ENCODE measurements around the gene RNF157. TPM values are rescaled to one million over a fixed set of nuclear protein-coding genes. Genes with fewer than 3 reads are reported as not detected.
A peak's percentile ranks its signal among the peaks of the same experiment; 100 is the strongest.

The RNF157 gene
- total and polyA plus RNA-seq, 2 of the 13 experiments (the other 11 are each of a cell fraction or from before 2014, with no cell fraction given): 0.44 to 1.5 TPM

GRCh38 chr17:76119409-76120371 is 120.6 kb downstream of the RNF157 start (continued):
- TF ChIP-seq CSRNP2 (CRISPR knock-in tag; conservative IDR thresholded peaks at IDR 0.05; ENCODE audit: low read depth): no peak
- TF ChIP-seq ZNF230 (CRISPR knock-in tag; IDR thresholded peaks at IDR 0.05): no peak
- no peak for TF ChIP-seq NCOA1 (CRISPR knock-in tag; IDR thresholded peaks at IDR 0.05)
- TF ChIP-seq MTERF4 (CRISPR knock-in tag; IDR thresholded peaks at IDR 0.05): 0 out of 2 replicates have a peak, but pooled peaks have one; percentile 17

GRCh38 chr17:76115138-76115754 is 125.0 kb downstream of the RNF157 start:
- Histone ChIP-seq H3K27ac (ENCODE audit: extremely low read length, insufficient read depth, low read length) (no peak overlapping the region), H2AFZ (ENCODE audit: low read length) (no peak overlapping the region), H3K79me2 (ENCODE audit: insufficient read depth, low read length) (no peaks in the 10 kb centered on the region), H3K4me3 (replicated peaks in 1 of 3; ENCODE audit: insufficient read depth in 1 of 3, low read depth in 2 of 3, low read length in 3 of 3) (no peak overlapping the region), H3K9ac (ENCODE audit: insufficient read depth, low read depth, low read length) (no peak overlapping the region), H3K9me3 (ENCODE audit: low read length) (no peaks in the 10 kb centered on the region), H3K27me3 (ENCODE audit: control insufficient read depth in 1 of 2, insufficient read depth in 2 of 2, low read length in 2 of 2) (0 out of 5 replicates have a peak, but pooled peaks cover 0 to 2% of the 10 kb centered on the region in 2 experiments), H3K4me2 (ENCODE audit: low read depth, low read length) (no peak overlapping the region), H4K20me1 (ENCODE audit: insufficient read depth, low read length) (no peaks in the 10 kb centered on the region), H3K36me3 (replicated peaks in 1 of 2; ENCODE audit: control insufficient read depth in 1 of 2, insufficient read depth in 2 of 2, low read length in 2 of 2) (no peaks in the 10 kb centered on the region; a peak in 1 of 5 replicates), H3K4me1 (ENCODE audit: insufficient read depth, low read length) (peaks cover 17% of the 10 kb centered on the region)
- ChIA-PET CTCF (ENCODE audit: low intra/inter-chr PET ratio, low total read pairs) (no interaction called here), POLR2A (interaction anchor here (1.2 kb wide), 1 partner anchor 11 kb away, joined by 5 read pairs; the partner anchor contains the start of gene EXOC7)
- TF ChIP-seq ZNF121 (CRISPR knock-in tag; IDR thresholded peaks at IDR 0.05): peak; percentile 80
- no peak for TF ChIP-seq GPBP1L1 (CRISPR knock-in tag; IDR thresholded peaks at IDR 0.05)
- DNase-seq (ENCODE audit: low spot score): no peak
- no peak for FAIRE-seq
- 60% methylated on average over 7 of the region's 7 CpGs for WGBS (ENCODE audit: low lambda C conversion rate)
- no TSS peak for BruUV-seq (replicated peaks)
- in situ Hi-C loops (cut with HindIII; ENCODE audit: extremely low pct_ligation_motif_present, low pct_unique_long_range_greater_than_20kb): no loop called here
- ATAC-seq: no peak
- intact Hi-C loops (cut with micrococcal nuclease; ENCODE audit: unreplicated experiment): no loop called here
